DOHH2 (cell line): ENCODE measurements around the gene DMGDH.

Experiments
- CTCF ChIP-seq: fragments of 200-600 bp; sonication (generic); IDR thresholded peaks from one replicate; pipeline ENCODE4 v1.5.1; 2014; ENCODE audit warnings: antibody characterized with exemption, mild to moderate bottlenecking, low read depth, low read length; ENCODE audit not compliant: poor library complexity, severe bottlenecking
- EZH2phosphoT487 ChIP-seq: fragments of 200-600 bp; sonication (generic); IDR thresholded peaks from 2 replicates; pipeline ENCODE4 v1.6.1; 2017; ENCODE audit warnings: borderline replicate concordance, mild to moderate bottlenecking, antibody characterized with exemption, low read length, moderate library complexity, mixed read lengths

GRCh38 chr5:79005936-79006631 is 63.4 kb downstream of the DMGDH start:
- TF ChIP-seq CTCF, result no peak
- no peak for TF ChIP-seq EZH2phosphoT487
